Keratinocyte (primary cell): ENCODE data around the gene LIN28B. TPM values are rescaled to one million over a fixed set of nuclear protein-coding genes. Genes with fewer than 3 reads are reported as not detected.

Source experiments
- DNase-seq: peaks from one replicate; pipeline ENCODE4 v3.0.0-alpha.2; 2011; ENCODE audit warnings: low read depth, missing footprints, low spot score
- FAIRE-seq: peaks from 2 replicates; lab custom pipeline; 2011; peaks lifted over from hg19 to GRCh38; lab: Jason Lieb, UNC
- H2AFZ ChIP-seq: 2 replicates; pipeline ENCODE4 v1.6.0; 2012; ENCODE audit warnings: low read length, control low read depth, inconsistent platforms; ENCODE audit not compliant: control insufficient read depth
- H3K27ac ChIP-seq: 2 replicates; pipeline ENCODE4 v1.5.1; 2011; ENCODE audit warnings: low read length; ENCODE audit not compliant: control insufficient read depth, insufficient read depth
- H3K27me3 ChIP-seq: 3 replicates; pipeline ENCODE4 v1.6.0; 2011; ENCODE audit warnings: low read length; ENCODE audit not compliant: control insufficient read depth, insufficient read depth; ENCODE audit errors: extremely low read depth
- H3K36me3 ChIP-seq, 2 experiments: 2 replicates in 1 of 2; 3 replicates in 1 of 2; pipeline ENCODE4 v1.5.1; 2011; ENCODE audit warnings: low read length in 2 of 2, mild to moderate bottlenecking in 1 of 2; ENCODE audit not compliant: control insufficient read depth in 2 of 2, insufficient read depth in 2 of 2; ENCODE audit errors: extremely low read depth in 1 of 2
- H3K4me1 ChIP-seq: 3 replicates; pipeline ENCODE4 v1.5.1; 2011; ENCODE audit warnings: low read length; ENCODE audit not compliant: control insufficient read depth, insufficient read depth; ENCODE audit errors: extremely low read depth
- H3K4me2 ChIP-seq: 3 replicates; pipeline ENCODE4 v1.6.0; 2011; ENCODE audit warnings: low read depth, low read length; ENCODE audit not compliant: control insufficient read depth, insufficient read depth; ENCODE audit errors: extremely low read depth
- H3K4me3 ChIP-seq, 3 experiments: fragments of 200-600 bp in 1 of 3; sonication (generic) in 1 of 3; 2 replicates in 2 of 3; 3 replicates in 1 of 3; pipeline ENCODE4 v1.5.1; 2011 to 2016; ENCODE audit warnings: low read length in 3 of 3, mild to moderate bottlenecking in 3 of 3, control low read depth in 2 of 3, inconsistent platforms in 1 of 3, low read depth in 1 of 3, mixed read lengths in 1 of 3, mixed run types in 1 of 3, moderate library complexity in 1 of 3; ENCODE audit not compliant: control insufficient read depth in 2 of 3, insufficient read depth in 2 of 3; ENCODE audit errors: extremely low read depth in 1 of 3
- H3K79me2 ChIP-seq: 2 replicates; pipeline ENCODE4 v1.6.0; 2012; ENCODE audit warnings: low read length; ENCODE audit not compliant: control insufficient read depth, insufficient read depth
- H3K9ac ChIP-seq: 3 replicates; pipeline ENCODE4 v1.6.0; 2011; ENCODE audit warnings: low read length; ENCODE audit not compliant: control insufficient read depth, insufficient read depth; ENCODE audit errors: extremely low read depth
- H3K9me1 ChIP-seq: 3 replicates; pipeline ENCODE4 v1.6.0; 2011; ENCODE audit warnings: low read length; ENCODE audit not compliant: control insufficient read depth, insufficient read depth; ENCODE audit errors: extremely low read depth
- H3K9me3 ChIP-seq: 2 replicates; pipeline ENCODE4 v1.5.1; 2012; ENCODE audit warnings: low read depth, low read length; ENCODE audit not compliant: control insufficient read depth
- H4K20me1 ChIP-seq: 3 replicates; pipeline ENCODE4 v1.6.0; 2011; ENCODE audit warnings: low read length; ENCODE audit not compliant: control insufficient read depth, insufficient read depth; ENCODE audit errors: extremely low read depth
- EZH2 ChIP-seq: IDR thresholded peaks from one replicate; pipeline ENCODE4 v1.6.1; 2012; ENCODE audit warnings: inconsistent platforms, mild to moderate bottlenecking, low read length, moderate library complexity
- dilution Hi-C: fragments of 300-500 bp; cut with MboI; formaldehyde crosslinking; loops from one replicate; pipeline ENCODE4 v1.7.0; 2020; ENCODE audit warnings: low sequenced_read_pairs; ENCODE audit not compliant: extremely low pct_ligation_motif_present
- polyA plus RNA-seq, 5 experiments: library from polyadenylated mRNA; depleted of rRNA in 3 of 5; stranded (reverse) in 3 of 5; stranded (forward) in 1 of 5; unstranded in 1 of 5; fragments of >200 nt; gene quantifications; 1 replicate in 1 of 5; 2 replicates in 3 of 5; 3 replicates in 1 of 5; pipeline versions ENCODE4 v1.2.1 to v1.2.3, GENCODE V29; 2011 to 2012; ENCODE audit warnings: missing spikeins in 2 of 5, low read depth in 1 of 5, low replicate concordance in 1 of 5
- TF ChIP-seq, protein P1 (sequence below), 3 experiments: IDR thresholded peaks in 1 of 3; conservative IDR thresholded peaks in 1 of 3; optimal IDR thresholded peaks in 1 of 3; 2 replicates in 2 of 3; 3 replicates in 1 of 3; pipeline versions ENCODE3 to v1.5.1; 2011; ENCODE audit warnings: low read length in 3 of 3, mild to moderate bottlenecking in 3 of 3, moderate library complexity in 2 of 3, control low read depth in 1 of 3, inconsistent platforms in 1 of 3; ENCODE audit not compliant: insufficient read depth in 2 of 3; ENCODE audit errors: extremely low read depth in 1 of 3

The LIN28B gene
- polyA plus RNA-seq, 1 donor (not counting 4 experiments of a cell fraction or from before 2014, with no cell fraction given): not detected

DNA sequence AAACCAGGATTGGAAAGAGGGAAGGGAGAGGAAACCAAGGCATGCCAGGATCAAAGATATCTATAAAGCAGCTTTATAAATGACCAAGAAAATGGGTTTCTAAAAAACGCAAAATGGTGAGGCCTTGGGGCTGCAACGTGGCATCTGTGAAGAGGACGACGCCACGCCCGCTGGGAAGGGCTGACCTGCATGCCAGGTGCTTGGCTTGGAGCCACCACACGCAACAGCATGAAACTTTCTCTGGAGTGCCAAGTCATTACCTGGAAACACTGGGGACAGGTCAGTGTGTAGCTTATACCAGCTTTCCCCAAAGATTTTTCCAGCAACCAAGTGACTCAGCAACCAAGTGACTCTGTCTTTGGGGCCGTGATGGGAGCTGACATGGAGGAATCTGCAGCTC is 140.4 kb downstream of the LIN28B start:
- Histone ChIP-seq H4K20me1 (no peaks in the 10 kb centered on the region), H3K36me3 (no peaks in the 10 kb centered on the region), H3K79me2 (no peaks in the 10 kb centered on the region), H3K27me3 (no peaks in the 10 kb centered on the region), H3K9me1 (no peaks in the 10 kb centered on the region), H2AFZ (peak overlapping the region; percentile 18), H3K27ac (no peak overlapping the region), H3K4me2 (no peak overlapping the region), H3K4me1 (peaks cover 5% of the 10 kb centered on the region), H3K4me3 (no peak overlapping the region), H3K9ac (no peak overlapping the region), H3K9me3 (no peaks in the 10 kb centered on the region)
- TF ChIP-seq EZH2: no peak
- TF ChIP-seq, protein P1, sequence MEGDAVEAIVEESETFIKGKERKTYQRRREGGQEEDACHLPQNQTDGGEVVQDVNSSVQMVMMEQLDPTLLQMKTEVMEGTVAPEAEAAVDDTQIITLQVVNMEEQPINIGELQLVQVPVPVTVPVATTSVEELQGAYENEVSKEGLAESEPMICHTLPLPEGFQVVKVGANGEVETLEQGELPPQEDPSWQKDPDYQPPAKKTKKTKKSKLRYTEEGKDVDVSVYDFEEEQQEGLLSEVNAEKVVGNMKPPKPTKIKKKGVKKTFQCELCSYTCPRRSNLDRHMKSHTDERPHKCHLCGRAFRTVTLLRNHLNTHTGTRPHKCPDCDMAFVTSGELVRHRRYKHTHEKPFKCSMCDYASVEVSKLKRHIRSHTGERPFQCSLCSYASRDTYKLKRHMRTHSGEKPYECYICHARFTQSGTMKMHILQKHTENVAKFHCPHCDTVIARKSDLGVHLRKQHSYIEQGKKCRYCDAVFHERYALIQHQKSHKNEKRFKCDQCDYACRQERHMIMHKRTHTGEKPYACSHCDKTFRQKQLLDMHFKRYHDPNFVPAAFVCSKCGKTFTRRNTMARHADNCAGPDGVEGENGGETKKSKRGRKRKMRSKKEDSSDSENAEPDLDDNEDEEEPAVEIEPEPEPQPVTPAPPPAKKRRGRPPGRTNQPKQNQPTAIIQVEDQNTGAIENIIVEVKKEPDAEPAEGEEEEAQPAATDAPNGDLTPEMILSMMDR (optimal IDR thresholded peaks at IDR 0.05 in 1 of 3, IDR thresholded peaks at IDR 0.05 in 1 of 3, conservative IDR thresholded peaks at IDR 0.05 in 1 of 3; ENCODE audit: extremely low read depth in 1 of 3, insufficient read depth in 2 of 3, low read length in 3 of 3): no peak
- DNase-seq: no peak
- dilution Hi-C loops: loop anchor here (25.0 kb wide), 1 partner anchor 315 kb away; the partner anchor contains the start of gene PREP
- no peak for FAIRE-seq

DNA sequence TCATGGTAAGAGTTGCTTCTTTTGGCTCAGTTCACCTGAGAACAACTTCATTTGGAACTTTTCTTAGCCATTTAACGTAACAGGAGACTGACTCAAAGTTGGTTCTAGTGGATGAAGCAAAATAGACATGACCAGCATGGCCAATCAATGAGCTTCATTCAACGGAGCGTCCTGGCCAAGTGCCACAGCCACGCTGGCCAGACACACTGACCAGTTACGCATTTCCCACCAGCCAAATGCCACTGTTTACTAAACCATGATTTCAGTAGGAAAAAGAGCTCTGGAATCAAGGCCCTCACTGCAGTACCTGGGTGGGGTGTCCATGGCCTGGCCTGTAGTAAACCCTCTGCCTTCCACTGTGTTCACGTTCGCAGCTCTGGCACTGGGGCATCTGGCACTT is 142.5 kb downstream of the LIN28B start:
- no peak overlapping the region for H3K9ac ChIP-seq
- no peak overlapping the region for H2AFZ ChIP-seq
- FAIRE-seq (no peak), DNase-seq (no peak)
- peaks cover 5% of the 10 kb centered on the region for H3K4me1 ChIP-seq
- H3K4me3 ChIP-seq: no peak overlapping the region
- H3K4me2 ChIP-seq: no peak overlapping the region
- no peaks in the 10 kb centered on the region for H3K27me3 ChIP-seq
- dilution Hi-C loops: loop anchor here (25.0 kb wide), 1 partner anchor 313 kb away; the partner anchor contains the start of gene PREP
- TF ChIP-seq EZH2: no peak
- TF ChIP-seq, protein P1 (optimal IDR thresholded peaks at IDR 0.05 in 1 of 3, IDR thresholded peaks at IDR 0.05 in 1 of 3, conservative IDR thresholded peaks at IDR 0.05 in 1 of 3; ENCODE audit: extremely low read depth in 1 of 3, insufficient read depth in 2 of 3, low read length in 3 of 3): no peak
- no peak overlapping the region for H3K27ac ChIP-seq
- no peaks in the 10 kb centered on the region for H3K9me1 ChIP-seq
- H3K9me3 ChIP-seq: no peaks in the 10 kb centered on the region
- no peaks in the 10 kb centered on the region for H3K36me3 ChIP-seq
- no peaks in the 10 kb centered on the region for H3K79me2 ChIP-seq
- no peaks in the 10 kb centered on the region for H4K20me1 ChIP-seq
